Measurements from ENCODE around the gene DLX1. TPM values are rescaled to one million over a fixed set of nuclear protein-coding genes. Genes with fewer than 3 reads are reported as not detected.

Gene DLX1
- total RNA-seq, 1 donor from 2014 or later, result 29.7 TPM

DNA sequence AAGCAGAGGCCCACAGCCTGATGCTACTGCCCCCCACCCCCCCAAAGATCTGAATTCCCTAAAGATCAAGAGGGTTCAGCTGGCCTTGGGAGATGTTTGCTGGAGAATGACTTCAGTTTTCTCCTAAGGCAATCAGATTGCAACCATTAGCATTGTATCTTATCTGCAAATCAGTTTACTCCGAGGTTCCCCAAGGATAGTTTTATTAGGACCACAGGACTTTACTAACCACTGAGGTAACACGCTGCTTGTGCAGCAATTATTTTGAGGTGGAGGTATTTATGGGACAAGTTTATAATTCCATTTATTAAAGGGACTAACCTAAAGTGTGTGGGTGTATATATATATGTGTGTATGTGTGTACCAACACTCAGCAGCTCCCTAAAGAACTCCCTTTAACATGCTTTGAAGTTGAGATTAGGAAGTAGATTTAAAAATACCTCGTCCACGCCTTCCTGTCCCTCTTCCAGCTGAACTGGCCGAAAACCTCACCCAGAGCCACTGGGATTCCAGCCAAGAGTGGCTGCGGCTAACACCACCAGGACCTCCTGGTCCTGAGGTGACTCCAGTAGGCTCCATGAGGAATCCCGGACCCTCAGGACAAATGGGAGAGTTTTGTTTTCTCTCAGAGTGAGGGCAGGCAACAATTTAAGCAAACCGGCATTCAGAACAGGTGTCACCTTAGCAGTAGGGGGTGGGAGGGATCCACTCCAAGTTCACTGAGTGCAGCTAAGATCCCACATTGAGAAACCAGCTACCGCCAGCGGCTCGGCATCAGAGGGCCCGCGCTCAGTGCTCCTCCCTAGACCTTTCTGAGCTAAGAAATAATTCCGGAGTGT lies 3.0 kb upstream of the DLX1 start:
- Mint-ChIP-seq H3K27ac (ENCODE audit: unreplicated experiment) (peak overlapping the region; percentile 100), H3K4me1 (ENCODE audit: unreplicated experiment) (peaks cover 31% of the 10 kb centered on the region), H3K4me3 (ENCODE audit: unreplicated experiment) (peak overlapping the region; percentile 99), H3K27me3 (ENCODE audit: unreplicated experiment) (no peaks in the 10 kb centered on the region), H3K9me3 (ENCODE audit: unreplicated experiment) (no peaks in the 10 kb centered on the region), H3K36me3 (ENCODE audit: unreplicated experiment) (peaks cover 9% of the 10 kb centered on the region)
- DNase-seq (ENCODE audit: extremely low spot score, unreplicated experiment), result no peak
- TF ChIP-seq CTCF (IDR thresholded peaks at IDR 0.05), result no peak

GRCh38 chr2:172082944-172083627 lies 2.2 kb upstream of the DLX1 start:
- H3K4me1 Mint-ChIP-seq (ENCODE audit: unreplicated experiment), result peaks cover 29% of the 10 kb centered on the region
- H3K27me3 Mint-ChIP-seq (ENCODE audit: unreplicated experiment), result no peaks in the 10 kb centered on the region
- peak overlapping the region; percentile 100 for H3K27ac Mint-ChIP-seq (ENCODE audit: unreplicated experiment)
- H3K9me3 Mint-ChIP-seq (ENCODE audit: unreplicated experiment), result no peaks in the 10 kb centered on the region
- peaks cover 17% of the 10 kb centered on the region for H3K36me3 Mint-ChIP-seq (ENCODE audit: unreplicated experiment)
- no peak for TF ChIP-seq CTCF (IDR thresholded peaks at IDR 0.05)
- H3K4me3 Mint-ChIP-seq (ENCODE audit: unreplicated experiment), result peak overlapping the region; percentile 99
- DNase-seq (ENCODE audit: extremely low spot score, unreplicated experiment), result no peak

- Mint-ChIP-seq H3K9me3 (ENCODE audit: unreplicated experiment) (no peaks in the 10 kb centered on the region), H3K27me3 (ENCODE audit: unreplicated experiment) (no peaks in the 10 kb centered on the region), H3K4me1 (ENCODE audit: unreplicated experiment) (peaks cover 34% of the 10 kb centered on the region), H3K27ac (ENCODE audit: unreplicated experiment) (peak overlapping the region; percentile 100), H3K4me3 (ENCODE audit: unreplicated experiment) (peak overlapping the region; percentile 99), H3K36me3 (ENCODE audit: unreplicated experiment) (peaks cover 23% of the 10 kb centered on the region)
- DNase-seq (ENCODE audit: extremely low spot score, unreplicated experiment), result no peak
- TF ChIP-seq CTCF (IDR thresholded peaks at IDR 0.05), result no peak
These were observed 1.5 kb upstream of the DLX1 start for GRCh38 chr2:172083628-172084394.

- peak overlapping the region; percentile 99 for H3K4me3 Mint-ChIP-seq (ENCODE audit: unreplicated experiment)
- no peaks in the 10 kb centered on the region for H3K27me3 Mint-ChIP-seq (ENCODE audit: unreplicated experiment)
- H3K36me3 Mint-ChIP-seq (ENCODE audit: unreplicated experiment), result peaks cover 23% of the 10 kb centered on the region
- no peak for TF ChIP-seq CTCF (IDR thresholded peaks at IDR 0.05)
- H3K4me1 Mint-ChIP-seq (ENCODE audit: unreplicated experiment), result peaks cover 38% of the 10 kb centered on the region
- DNase-seq (ENCODE audit: extremely low spot score, unreplicated experiment), result no peak
- no peaks in the 10 kb centered on the region for H3K9me3 Mint-ChIP-seq (ENCODE audit: unreplicated experiment)
- peak overlapping the region; percentile 100 for H3K27ac Mint-ChIP-seq (ENCODE audit: unreplicated experiment)
These were observed 987 bp upstream of the DLX1 start for GRCh38 chr2:172084395-172084644.
